Activated naive CD4-positive, alpha-beta T cell treated with anti-CD3 and anti-CD28 coated beads, Interleukin-2, amount 10 ng/mL, durations not matched to agents 5 hours and 36 hours (primary cell): ENCODE data around the gene OCIAD1. TPM values are rescaled to one million over a fixed set of nuclear protein-coding genes. Genes with fewer than 3 reads are reported as not detected.

Source experiments
- total RNA-seq, 2 experiments: library from RNA; stranded (reverse); gene quantifications; one replicate each; pipeline ENCODE4 v1.2.3, GENCODE V29; 2021

The OCIAD1 gene, protein sequence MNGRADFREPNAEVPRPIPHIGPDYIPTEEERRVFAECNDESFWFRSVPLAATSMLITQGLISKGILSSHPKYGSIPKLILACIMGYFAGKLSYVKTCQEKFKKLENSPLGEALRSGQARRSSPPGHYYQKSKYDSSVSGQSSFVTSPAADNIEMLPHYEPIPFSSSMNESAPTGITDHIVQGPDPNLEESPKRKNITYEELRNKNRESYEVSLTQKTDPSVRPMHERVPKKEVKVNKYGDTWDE
- 100 to 1,000 TPM in 1 of 2 experiments, 10 to 100 TPM in 1; 98.3 to 101 TPM for total RNA-seq

DNA sequence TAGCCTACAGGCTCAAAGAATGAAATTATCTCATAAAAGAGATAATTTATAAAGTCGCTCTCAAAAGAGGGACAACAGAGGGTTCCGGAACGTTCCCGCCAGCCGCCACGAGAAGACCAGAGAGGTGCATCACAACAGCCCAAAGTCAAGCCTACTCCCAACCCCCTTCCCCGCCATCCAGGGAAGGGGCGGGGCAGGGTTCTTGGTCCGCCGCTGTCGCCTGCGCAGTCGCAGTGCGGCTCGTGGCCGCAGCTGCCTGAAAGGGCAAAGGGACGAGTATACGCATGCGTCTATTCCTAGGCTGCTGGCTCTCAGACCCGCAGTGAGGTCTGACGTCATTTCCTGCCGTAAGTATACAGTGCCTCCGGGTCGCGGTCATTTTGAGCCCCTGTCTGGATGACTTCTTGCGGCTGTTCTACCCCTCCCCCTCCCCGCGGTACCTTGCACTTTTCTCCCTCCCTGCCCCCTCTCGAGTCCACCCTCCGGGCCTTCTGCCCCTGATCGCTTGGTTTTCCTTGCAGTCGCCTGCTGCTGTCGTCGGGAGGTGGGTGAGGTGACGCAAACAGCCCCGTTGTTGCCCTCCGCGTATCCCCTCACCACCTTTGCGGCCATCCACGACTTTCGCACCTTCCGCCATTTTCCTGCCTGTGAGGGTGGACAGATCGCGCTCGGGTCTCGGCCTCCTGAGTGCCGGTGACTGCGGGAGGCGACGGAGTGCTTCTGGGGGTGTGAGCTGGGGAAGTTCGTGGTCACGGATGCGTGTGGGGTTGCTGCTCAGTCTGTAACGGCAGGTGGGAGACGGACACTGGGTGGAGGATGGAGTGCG, at the start of gene OCIAD1:
OCIAD1 (plus strand) TSS at position 383 of the 826 bp plus-strand sequence. CDS start 1,537 bp downstream, outside the sequence.

DNA sequence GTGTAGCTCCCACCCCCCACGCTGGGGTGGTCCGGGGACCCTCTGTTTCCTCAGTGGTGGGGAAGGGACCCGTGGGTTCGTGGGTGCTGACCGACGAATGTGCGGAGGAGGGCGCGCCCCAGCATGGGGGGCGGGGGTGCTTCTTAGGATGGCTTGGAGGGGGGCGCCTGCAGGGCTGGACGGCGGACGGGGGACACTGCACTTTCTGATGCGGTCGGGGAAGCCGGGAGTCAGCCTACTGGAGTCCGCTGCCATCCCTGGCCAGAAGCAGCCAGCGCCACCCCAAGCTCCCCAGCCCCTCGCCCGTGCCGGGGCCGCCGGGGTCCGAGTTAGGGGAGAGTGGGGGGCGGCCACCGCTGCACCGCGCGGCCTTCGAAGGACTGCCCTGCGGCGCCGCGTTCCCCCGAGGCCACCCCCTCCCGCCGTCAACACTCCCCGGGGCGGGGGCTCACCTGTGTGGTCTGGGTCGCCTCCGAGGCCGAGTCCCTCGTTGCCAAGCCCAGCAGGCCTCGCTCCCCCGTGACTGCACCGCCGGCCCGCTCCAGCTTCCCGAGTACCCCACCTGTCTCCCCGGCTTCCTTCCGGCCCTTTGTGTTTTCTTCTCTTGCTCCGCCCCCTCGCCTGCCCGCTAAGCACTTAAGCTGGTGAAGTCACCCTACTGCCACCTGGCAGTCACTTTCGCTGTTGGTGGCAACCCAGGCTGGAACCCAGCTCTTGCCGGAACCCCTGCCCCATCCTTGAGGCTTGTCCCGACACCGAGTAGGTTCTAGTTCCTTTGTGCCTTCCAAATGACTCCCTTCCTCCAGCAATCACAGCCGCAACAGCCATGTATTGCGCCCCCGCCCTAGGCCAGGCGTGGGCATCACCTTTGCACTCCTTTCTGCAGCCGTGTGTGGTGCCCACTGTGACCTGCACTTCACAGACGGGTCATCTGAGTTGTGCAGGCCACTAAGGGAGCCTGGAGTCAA, 75.6 kb downstream of the OCIAD1 start, which contains the start of gene OCIAD2:
OCIAD2 (minus strand) TSS at position 569 of the 968 bp plus-strand sequence. CDS start 2,225 bp downstream, outside the sequence.

Other genes with a start within 250 kb of the OCIAD1 start
- 10 to 100 TPM; 92.0 to 94.0 TPM for gene FRYL, start 50.8 kb upstream of the OCIAD1 start, total RNA-seq
- 100 to 1,000 TPM; 113 to 138 TPM for gene OCIAD2, start 75.7 kb downstream of the OCIAD1 start, total RNA-seq
- gene CWH43, start 155.2 kb downstream of the OCIAD1 start, total RNA-seq: not detected